GM13977 (cell line): ENCODE measurements around the gene CA10.

ENCODE experiments used
- DNase-seq: peaks from one replicate; pipeline ENCODE4 v3.0.0; 2012; ENCODE audit warnings: low spot score
- in situ Hi-C: fragments of 300-500 bp; cut with MboI; formaldehyde crosslinking; loops from one replicate; pipeline ENCODE4 v1.12.0; 2022; ENCODE audit warnings: low sequenced_read_pairs, low pct_unique_long_range_greater_than_20kb, mixed read lengths, inconsistent platforms; ENCODE audit not compliant: unreplicated experiment
- TF ChIP-seq, protein P1 (sequence below): IDR thresholded peaks from 2 replicates; pipeline ENCODE4 v1.5.1; 2012; ENCODE audit warnings: mild to moderate bottlenecking, control low read depth; ENCODE audit not compliant: insufficient read depth; ENCODE audit errors: extremely low read depth, missing control alignments

CA10 gene

GRCh38 chr17:51957786-51958185, 200.7 kb downstream of the CA10 start:
- no peak for DNase-seq
- in situ Hi-C loops, result no loop called here
- TF ChIP-seq, protein P1, sequence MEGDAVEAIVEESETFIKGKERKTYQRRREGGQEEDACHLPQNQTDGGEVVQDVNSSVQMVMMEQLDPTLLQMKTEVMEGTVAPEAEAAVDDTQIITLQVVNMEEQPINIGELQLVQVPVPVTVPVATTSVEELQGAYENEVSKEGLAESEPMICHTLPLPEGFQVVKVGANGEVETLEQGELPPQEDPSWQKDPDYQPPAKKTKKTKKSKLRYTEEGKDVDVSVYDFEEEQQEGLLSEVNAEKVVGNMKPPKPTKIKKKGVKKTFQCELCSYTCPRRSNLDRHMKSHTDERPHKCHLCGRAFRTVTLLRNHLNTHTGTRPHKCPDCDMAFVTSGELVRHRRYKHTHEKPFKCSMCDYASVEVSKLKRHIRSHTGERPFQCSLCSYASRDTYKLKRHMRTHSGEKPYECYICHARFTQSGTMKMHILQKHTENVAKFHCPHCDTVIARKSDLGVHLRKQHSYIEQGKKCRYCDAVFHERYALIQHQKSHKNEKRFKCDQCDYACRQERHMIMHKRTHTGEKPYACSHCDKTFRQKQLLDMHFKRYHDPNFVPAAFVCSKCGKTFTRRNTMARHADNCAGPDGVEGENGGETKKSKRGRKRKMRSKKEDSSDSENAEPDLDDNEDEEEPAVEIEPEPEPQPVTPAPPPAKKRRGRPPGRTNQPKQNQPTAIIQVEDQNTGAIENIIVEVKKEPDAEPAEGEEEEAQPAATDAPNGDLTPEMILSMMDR, result no peak

DNA sequence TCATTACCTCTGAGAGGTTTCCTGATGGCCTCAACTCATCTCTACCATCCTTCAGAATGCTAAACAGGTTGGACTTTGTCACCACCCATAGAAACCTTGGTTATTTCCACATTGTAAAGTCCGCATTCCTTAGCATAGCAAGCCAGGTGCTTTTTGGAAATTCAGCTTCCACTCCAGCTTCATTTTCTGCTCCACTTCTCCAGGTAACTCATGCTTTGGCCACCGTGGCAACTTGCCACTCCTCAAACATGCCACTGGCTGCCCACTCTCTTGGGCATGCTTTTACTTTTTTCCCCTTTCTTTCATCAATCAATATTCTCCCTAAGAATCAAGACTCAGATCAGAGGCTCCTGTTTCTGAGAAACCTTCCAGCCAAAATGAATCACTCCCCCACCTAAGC, 203.3 kb downstream of the CA10 start:
- no peak for DNase-seq
- TF ChIP-seq, protein P1, result no peak
- in situ Hi-C loops, result no loop called here

GRCh38 chr17:51954232-51954765, 204.2 kb downstream of the CA10 start:
- DNase-seq, result no peak
- in situ Hi-C loops, result no loop called here

DNA sequence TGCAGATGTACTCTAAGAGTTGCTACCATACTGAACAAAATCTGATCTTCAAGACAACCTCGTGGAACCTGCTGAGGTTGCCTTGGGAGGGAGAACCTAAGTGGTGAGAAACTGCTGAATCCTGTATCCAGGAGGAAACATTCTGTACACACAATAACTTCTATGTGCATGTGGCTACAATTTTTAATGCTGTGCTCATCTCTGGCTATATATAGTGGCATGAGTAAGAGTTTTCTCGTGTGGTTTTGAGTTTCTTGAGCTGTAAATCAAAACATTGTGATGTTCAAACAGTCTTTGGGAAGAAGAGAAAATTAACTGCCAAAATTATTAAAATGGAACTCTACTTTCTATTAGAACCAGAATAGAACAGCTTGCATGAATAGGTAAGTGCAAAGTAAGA, 206.8 kb downstream of the CA10 start:
- in situ Hi-C loops, result no loop called here
- TF ChIP-seq, protein P1, result no peak

More at GRCh38 chr17:51954232-51954765, 204.2 kb downstream of the CA10 start:
- TF ChIP-seq, protein P1, result no peak

DNA sequence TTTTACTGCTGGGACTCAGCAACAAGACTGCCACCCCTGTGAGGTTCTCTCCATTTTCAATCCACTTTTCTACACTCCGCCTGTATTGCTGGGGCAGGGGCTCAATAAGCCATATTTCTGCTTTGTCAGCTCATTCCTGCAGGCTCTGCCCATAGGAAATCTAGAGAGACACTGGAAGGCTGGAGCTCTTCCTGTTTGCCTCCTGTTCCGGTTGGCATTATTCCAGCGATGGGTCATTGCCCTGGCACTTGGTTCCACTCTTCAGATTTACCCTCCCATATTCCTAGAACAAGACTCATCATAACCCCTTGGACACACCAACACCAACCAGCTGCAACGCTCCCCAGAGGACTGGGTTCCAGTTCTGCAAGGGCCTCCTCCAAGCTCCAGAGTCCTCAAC, 210.4 kb downstream of the CA10 start:
- in situ Hi-C loops, result no loop called here
- no peak for DNase-seq
- TF ChIP-seq, protein P1, result no peak

More for the DNA sequence above, 206.8 kb downstream of the CA10 start:
- DNase-seq, result no peak

DNA sequence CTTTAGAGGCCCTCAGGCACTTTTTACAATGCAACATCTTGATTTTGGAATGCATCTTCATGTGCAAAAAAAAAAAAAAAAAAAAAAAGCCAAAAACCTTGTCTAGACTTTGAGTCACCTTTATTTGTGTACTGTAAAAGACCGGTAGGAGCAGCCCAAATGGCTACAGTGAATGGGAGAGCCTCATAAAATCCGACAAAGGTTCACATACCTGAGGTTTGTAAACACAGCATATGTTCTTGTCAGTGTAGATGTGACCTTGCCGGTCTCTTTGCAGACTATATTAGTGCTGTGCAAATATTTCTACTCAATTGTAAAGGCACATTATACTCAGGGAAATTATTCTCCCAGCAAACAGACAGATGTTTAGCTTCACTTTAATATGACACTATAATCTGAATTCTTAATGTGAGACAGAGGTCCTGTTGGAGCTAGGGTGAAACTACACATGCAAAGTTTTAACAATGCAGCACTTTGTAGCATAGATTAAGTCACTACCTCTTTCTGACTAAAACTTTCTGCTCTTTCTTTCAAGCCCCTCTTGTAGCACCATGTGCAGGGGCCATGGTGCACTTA, 211.3 kb downstream of the CA10 start:
- no peak for DNase-seq
- in situ Hi-C loops, result no loop called here
- TF ChIP-seq, protein P1, result no peak
